ENCODE data around the gene RSPRY1.
"Not testable (repeated sequence)": the region's sequence is repeated elsewhere in the genome, so short reads cannot be mapped to it uniquely, and the experiment has no call there.

The RSPRY1 gene

GRCh38 chr16:57196753-57197152 lies 10.6 kb downstream of the RSPRY1 start:
- Histone ChIP-seq H3K9ac (ENCODE audit: low read length in 2 of 2) (peak overlapping the region in 1 of 2 donors; percentile 0), H3K4me3 (ENCODE audit: low read length in 2 of 2) (no peak overlapping the region), H3K36me3 (ENCODE audit: control insufficient read depth in 2 of 2, insufficient read depth in 2 of 2, low read length in 2 of 2) (no peaks in the 10 kb centered on the region), H3K9me3 (ENCODE audit: control insufficient read depth in 2 of 2, low read length in 2 of 2) (no peaks in the 10 kb centered on the region), H3K27me3 (ENCODE audit: control insufficient read depth in 1 of 2, insufficient read depth in 2 of 2, low read length in 2 of 2) (no peaks in the 10 kb centered on the region), H3K4me1 (ENCODE audit: control insufficient read depth, insufficient read depth, low read length) (peaks cover 9% of the 10 kb centered on the region), H3K27ac (ENCODE audit: low read length) (no peak overlapping the region)

GRCh38 chr16:57200321-57200720 lies 14.2 kb downstream of the RSPRY1 start:
- H3K27ac ChIP-seq (ENCODE audit: low read length); H3K36me3 ChIP-seq (ENCODE audit: control insufficient read depth in 2 of 2, insufficient read depth in 2 of 2, low read length in 2 of 2); H3K9me3 ChIP-seq (ENCODE audit: control insufficient read depth in 2 of 2, low read length in 2 of 2); H3K4me1 ChIP-seq (ENCODE audit: control insufficient read depth, insufficient read depth, low read length); H3K27me3 ChIP-seq (ENCODE audit: control insufficient read depth in 1 of 2, insufficient read depth in 2 of 2, low read length in 2 of 2); H3K9ac ChIP-seq (ENCODE audit: low read length in 2 of 2); H3K4me3 ChIP-seq (ENCODE audit: low read length in 2 of 2): not testable (repeated sequence)

- H3K4me3 ChIP-seq (ENCODE audit: low read length in 2 of 2); H3K27me3 ChIP-seq (ENCODE audit: control insufficient read depth in 1 of 2, insufficient read depth in 2 of 2, low read length in 2 of 2); H3K9me3 ChIP-seq (ENCODE audit: control insufficient read depth in 2 of 2, low read length in 2 of 2); H3K27ac ChIP-seq (ENCODE audit: low read length); H3K9ac ChIP-seq (ENCODE audit: low read length in 2 of 2); H3K4me1 ChIP-seq (ENCODE audit: control insufficient read depth, insufficient read depth, low read length): not testable (repeated sequence)
- peaks cover 11 to 13% of the 10 kb centered on the region in 2 donors for H3K36me3 ChIP-seq (ENCODE audit: control insufficient read depth in 2 of 2, insufficient read depth in 2 of 2, low read length in 2 of 2)
Observed at GRCh38 chr16:57200926-57201325, 14.8 kb downstream of the RSPRY1 start.

- Histone ChIP-seq H3K4me3 (ENCODE audit: low read length in 2 of 2) (no peak overlapping the region), H3K4me1 (ENCODE audit: control insufficient read depth, insufficient read depth, low read length) (no peaks in the 10 kb centered on the region), H3K9me3 (ENCODE audit: control insufficient read depth in 2 of 2, low read length in 2 of 2) (no peaks in the 10 kb centered on the region)
Observed at GRCh38 chr16:57202095-57202886, 16.2 kb downstream of the RSPRY1 start.

GRCh38 chr16:57203451-57203850 lies 17.3 kb downstream of the RSPRY1 start:
- Histone ChIP-seq H3K27me3 (ENCODE audit: control insufficient read depth in 1 of 2, insufficient read depth in 2 of 2, low read length in 2 of 2) (no peaks in the 10 kb centered on the region), H3K9ac (ENCODE audit: low read length in 2 of 2) (no peak overlapping the region), H3K4me3 (ENCODE audit: low read length in 2 of 2) (no peak overlapping the region), H3K9me3 (ENCODE audit: control insufficient read depth in 2 of 2, low read length in 2 of 2) (no peaks in the 10 kb centered on the region), H3K4me1 (ENCODE audit: control insufficient read depth, insufficient read depth, low read length) (no peaks in the 10 kb centered on the region), H3K27ac (ENCODE audit: low read length) (no peak overlapping the region), H3K36me3 (ENCODE audit: control insufficient read depth in 2 of 2, insufficient read depth in 2 of 2, low read length in 2 of 2) (peaks cover 18 to 23% of the 10 kb centered on the region in 2 donors)

More at GRCh38 chr16:57202095-57202886, 16.2 kb downstream of the RSPRY1 start:
- H3K9ac ChIP-seq (ENCODE audit: low read length in 2 of 2), result no peak overlapping the region
- H3K27me3 ChIP-seq (ENCODE audit: control insufficient read depth in 1 of 2, insufficient read depth in 2 of 2, low read length in 2 of 2), result no peaks in the 10 kb centered on the region
- H3K27ac ChIP-seq (ENCODE audit: low read length), result no peak overlapping the region
- peaks cover 11 to 17% of the 10 kb centered on the region in 2 donors for H3K36me3 ChIP-seq (ENCODE audit: control insufficient read depth in 2 of 2, insufficient read depth in 2 of 2, low read length in 2 of 2)

- H3K9me3 ChIP-seq (ENCODE audit: control insufficient read depth in 2 of 2, low read length in 2 of 2), result no peaks in the 10 kb centered on the region
- no peaks in the 10 kb centered on the region for H3K27me3 ChIP-seq (ENCODE audit: control insufficient read depth in 1 of 2, insufficient read depth in 2 of 2, low read length in 2 of 2)
- no peaks in the 10 kb centered on the region for H3K4me1 ChIP-seq (ENCODE audit: control insufficient read depth, insufficient read depth, low read length)
- no peak overlapping the region for H3K9ac ChIP-seq (ENCODE audit: low read length in 2 of 2)
- no peak overlapping the region for H3K4me3 ChIP-seq (ENCODE audit: low read length in 2 of 2)
- peaks cover 23 to 30% of the 10 kb centered on the region in 2 donors for H3K36me3 ChIP-seq (ENCODE audit: control insufficient read depth in 2 of 2, insufficient read depth in 2 of 2, low read length in 2 of 2)
- no peak overlapping the region for H3K27ac ChIP-seq (ENCODE audit: low read length)
Observed at GRCh38 chr16:57204675-57205074, 18.5 kb downstream of the RSPRY1 start.

- peaks cover 43 to 56% of the 10 kb centered on the region in 2 donors for H3K36me3 ChIP-seq (ENCODE audit: control insufficient read depth in 2 of 2, insufficient read depth in 2 of 2, low read length in 2 of 2)
- H3K9me3 ChIP-seq (ENCODE audit: control insufficient read depth in 2 of 2, low read length in 2 of 2), result no peaks in the 10 kb centered on the region
- H3K4me3 ChIP-seq (ENCODE audit: low read length in 2 of 2), result no peak overlapping the region
- H3K27me3 ChIP-seq (ENCODE audit: control insufficient read depth in 1 of 2, insufficient read depth in 2 of 2, low read length in 2 of 2), result no peaks in the 10 kb centered on the region
- H3K4me1 ChIP-seq (ENCODE audit: control insufficient read depth, insufficient read depth, low read length), result no peaks in the 10 kb centered on the region
- H3K9ac ChIP-seq (ENCODE audit: low read length in 2 of 2), result no peak overlapping the region
- no peak overlapping the region for H3K27ac ChIP-seq (ENCODE audit: low read length)
Observed at GRCh38 chr16:57208926-57209325, 22.8 kb downstream of the RSPRY1 start.

GRCh38 chr16:57209780-57210179 lies 23.7 kb downstream of the RSPRY1 start:
- Histone ChIP-seq H3K9me3 (ENCODE audit: control insufficient read depth in 2 of 2, low read length in 2 of 2) (no peaks in the 10 kb centered on the region), H3K27ac (ENCODE audit: low read length) (no peak overlapping the region), H3K9ac (ENCODE audit: low read length in 2 of 2) (no peak overlapping the region), H3K4me3 (ENCODE audit: low read length in 2 of 2) (no peak overlapping the region), H3K36me3 (ENCODE audit: control insufficient read depth in 2 of 2, insufficient read depth in 2 of 2, low read length in 2 of 2) (peaks cover 47 to 54% of the 10 kb centered on the region in 2 donors), H3K27me3 (ENCODE audit: control insufficient read depth in 1 of 2, insufficient read depth in 2 of 2, low read length in 2 of 2) (no peaks in the 10 kb centered on the region), H3K4me1 (ENCODE audit: control insufficient read depth, insufficient read depth, low read length) (no peaks in the 10 kb centered on the region)

- Histone ChIP-seq H3K27me3 (ENCODE audit: control insufficient read depth in 1 of 2, insufficient read depth in 2 of 2, low read length in 2 of 2) (no peaks in the 10 kb centered on the region), H3K9me3 (ENCODE audit: control insufficient read depth in 2 of 2, low read length in 2 of 2) (peaks cover 6 to 9% of the 10 kb centered on the region in 2 donors), H3K9ac (ENCODE audit: low read length in 2 of 2) (no peak overlapping the region), H3K36me3 (ENCODE audit: control insufficient read depth in 2 of 2, insufficient read depth in 2 of 2, low read length in 2 of 2) (peaks cover 61 to 62% of the 10 kb centered on the region in 2 donors), H3K4me3 (ENCODE audit: low read length in 2 of 2) (no peak overlapping the region), H3K4me1 (ENCODE audit: control insufficient read depth, insufficient read depth, low read length) (no peaks in the 10 kb centered on the region), H3K27ac (ENCODE audit: low read length) (no peak overlapping the region)
Observed at GRCh38 chr16:57213462-57213861, 27.3 kb downstream of the RSPRY1 start.

- no peak overlapping the region for H3K9ac ChIP-seq (ENCODE audit: low read length in 2 of 2)
- no peak overlapping the region for H3K4me3 ChIP-seq (ENCODE audit: low read length in 2 of 2)
- H3K4me1 ChIP-seq (ENCODE audit: control insufficient read depth, insufficient read depth, low read length), result no peaks in the 10 kb centered on the region
- H3K27ac ChIP-seq (ENCODE audit: low read length), result no peak overlapping the region
- H3K9me3 ChIP-seq (ENCODE audit: control insufficient read depth in 2 of 2, low read length in 2 of 2), result peaks cover 6 to 9% of the 10 kb centered on the region in 2 donors
- H3K36me3 ChIP-seq (ENCODE audit: control insufficient read depth in 2 of 2, insufficient read depth in 2 of 2, low read length in 2 of 2), result peaks cover 63 to 66% of the 10 kb centered on the region in 2 donors
- no peaks in the 10 kb centered on the region for H3K27me3 ChIP-seq (ENCODE audit: control insufficient read depth in 1 of 2, insufficient read depth in 2 of 2, low read length in 2 of 2)
Observed at GRCh38 chr16:57216968-57217367, 30.8 kb downstream of the RSPRY1 start.

GRCh38 chr16:57223057-57223456 lies 36.9 kb downstream of the RSPRY1 start:
- H3K36me3 ChIP-seq (ENCODE audit: control insufficient read depth in 2 of 2, insufficient read depth in 2 of 2, low read length in 2 of 2), result peaks cover 47% of the 10 kb centered on the region in 2 donors

More at GRCh38 chr16:57223057-57223456, 36.9 kb downstream of the RSPRY1 start:
- Histone ChIP-seq H3K27ac (ENCODE audit: low read length) (no peak overlapping the region), H3K4me1 (ENCODE audit: control insufficient read depth, insufficient read depth, low read length) (no peaks in the 10 kb centered on the region), H3K4me3 (ENCODE audit: low read length in 2 of 2) (no peak overlapping the region), H3K9me3 (ENCODE audit: control insufficient read depth in 2 of 2, low read length in 2 of 2) (no peaks in the 10 kb centered on the region), H3K27me3 (ENCODE audit: control insufficient read depth in 1 of 2, insufficient read depth in 2 of 2, low read length in 2 of 2) (no peaks in the 10 kb centered on the region), H3K9ac (ENCODE audit: low read length in 2 of 2) (no peak overlapping the region)
